ENCODE data around the gene BAG5. TPM values are rescaled to one million over a fixed set of nuclear protein-coding genes. Genes with fewer than 3 reads are reported as not detected.

Gene BAG5
- total RNA-seq, 2 experiments from 2014 or later, result 23.2 to 23.8 TPM

DNA sequence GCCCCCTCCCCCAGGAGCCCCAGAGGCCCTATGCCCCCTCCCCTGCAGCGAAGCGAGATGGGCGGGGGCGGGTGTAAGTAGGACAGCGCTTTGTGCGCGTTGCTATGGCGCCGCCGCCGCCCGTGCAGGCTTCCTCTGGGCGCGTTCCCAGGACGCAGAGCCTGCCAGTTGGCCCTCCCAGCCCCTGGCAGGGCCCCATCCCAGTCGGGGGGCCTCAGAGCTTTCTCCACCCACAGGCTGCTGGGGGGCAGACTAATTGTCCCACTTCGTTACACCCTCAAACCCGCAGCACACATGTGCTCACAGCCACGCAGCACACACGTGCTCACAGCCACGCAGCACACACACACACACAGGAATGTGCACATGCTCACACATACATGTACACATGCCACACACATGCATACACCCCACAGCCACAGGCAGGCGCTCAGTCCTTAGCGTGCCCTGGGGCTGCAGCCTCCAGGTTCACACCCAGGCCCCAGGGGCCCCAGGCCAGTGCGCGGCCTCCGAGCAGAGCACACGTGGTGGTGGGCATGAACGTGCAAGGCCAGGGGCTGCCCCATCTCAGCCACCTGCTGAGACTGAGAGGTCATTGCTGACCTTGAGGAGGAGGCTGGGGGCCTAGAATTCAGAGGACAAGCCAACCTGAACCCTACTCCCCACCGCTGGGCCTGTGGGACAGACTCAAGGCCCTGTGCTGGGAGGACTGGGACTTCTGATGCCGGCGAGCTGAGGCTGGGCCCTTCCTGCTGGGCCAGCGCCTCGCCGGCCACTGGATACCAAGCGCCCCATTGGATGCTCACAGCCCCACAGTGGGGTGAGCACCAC is 17.9 kb downstream of the BAG5 start:
- Mint-ChIP-seq H3K9me3 (no peaks in the 10 kb centered on the region), H3K27ac (no peak overlapping the region), H3K27me3 (no peaks in the 10 kb centered on the region), H3K36me3 (no peaks in the 10 kb centered on the region), H3K4me3 (no peak overlapping the region), H3K4me1 (ENCODE audit: low read depth) (no peaks in the 10 kb centered on the region)
- no peak for DNase-seq
- intact Hi-C loops (cut with micrococcal nuclease), result no loop called here
- CTCF ChIA-PET, result interaction anchor here (6.5 kb wide), 1 partner anchor 26 kb away, joined by 63 read pairs; no protein-coding TSS in a partner anchor
- POLR2A ChIA-PET, result no interaction called here

DNA sequence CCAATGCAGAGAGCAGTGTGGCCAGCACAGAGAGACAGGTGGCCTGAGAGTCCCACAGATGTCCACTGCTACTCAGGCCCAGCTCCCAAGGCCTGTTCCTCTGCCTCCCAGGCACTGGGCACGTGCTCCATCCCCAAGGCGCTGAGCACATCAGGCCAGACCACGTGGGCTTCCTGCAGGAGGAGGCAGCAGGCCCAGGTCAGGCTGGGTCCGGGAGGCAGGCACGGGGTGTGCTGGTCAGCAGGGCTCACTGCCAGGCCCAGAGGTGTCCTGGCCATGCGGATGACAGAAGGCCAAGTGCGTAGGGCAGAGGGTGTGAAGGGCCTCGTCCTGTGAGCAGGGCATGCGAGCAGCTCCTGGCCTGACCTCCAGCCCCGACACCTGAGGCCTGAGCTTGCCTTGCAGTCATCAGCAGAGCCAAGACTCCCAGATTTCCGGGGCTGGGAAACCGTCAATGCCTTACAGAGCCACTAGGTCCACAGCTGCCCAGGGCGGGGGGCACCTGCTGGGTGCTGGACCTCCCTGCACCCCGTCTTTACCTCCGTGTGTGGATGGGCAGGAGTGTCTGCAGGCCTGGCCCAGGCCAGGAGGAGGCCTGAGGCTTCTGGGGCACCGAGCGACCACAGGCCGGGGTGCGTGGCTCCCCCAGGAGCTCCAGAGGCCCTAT is 18.6 kb downstream of the BAG5 start:
- intact Hi-C loops (cut with micrococcal nuclease), result no loop called here
- Mint-ChIP-seq H3K4me3 (no peak overlapping the region), H3K4me1 (ENCODE audit: low read depth) (no peaks in the 10 kb centered on the region), H3K36me3 (no peaks in the 10 kb centered on the region), H3K27me3 (no peaks in the 10 kb centered on the region), H3K9me3 (no peaks in the 10 kb centered on the region), H3K27ac (no peak overlapping the region)
- ChIA-PET CTCF (interaction anchor here (6.5 kb wide), 1 partner anchor 25 kb away, joined by 63 read pairs; no protein-coding TSS in a partner anchor), POLR2A (no interaction called here)
- DNase-seq, result no peak

DNA sequence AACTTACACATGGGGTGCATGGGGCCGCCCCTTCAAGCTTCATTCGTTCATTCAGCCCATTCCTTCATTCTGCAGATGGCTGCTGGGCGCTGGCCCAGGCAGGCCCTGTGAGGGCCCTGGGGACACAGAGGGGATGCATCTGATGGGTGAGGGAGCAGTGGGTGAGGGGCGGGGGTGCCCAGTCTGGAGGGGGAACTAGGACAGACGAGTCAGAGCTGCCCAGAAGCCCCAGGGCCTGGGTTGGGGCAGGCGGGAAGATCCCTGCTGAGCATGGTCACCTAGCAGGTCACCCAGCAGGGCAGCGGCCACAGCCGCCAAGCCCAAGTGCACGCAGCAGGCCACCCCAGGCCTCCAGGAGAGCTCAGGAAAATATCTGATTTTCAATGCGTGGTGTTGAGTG is 19.3 kb downstream of the BAG5 start:
- no peak overlapping the region for H3K27ac Mint-ChIP-seq
- DNase-seq, result no peak
- ChIA-PET POLR2A (no interaction called here), CTCF (interaction anchor here (1.0 to 6.5 kb wide), 2 partner anchors 13 to 24 kb away, joined by 3 to 63 read pairs; no protein-coding TSS in a partner anchor)
- intact Hi-C loops (cut with micrococcal nuclease), result no loop called here
- H3K27me3 Mint-ChIP-seq, result no peaks in the 10 kb centered on the region
- H3K9me3 Mint-ChIP-seq, result no peaks in the 10 kb centered on the region
- no peaks in the 10 kb centered on the region for H3K4me1 Mint-ChIP-seq (ENCODE audit: low read depth)
- no peaks in the 10 kb centered on the region for H3K36me3 Mint-ChIP-seq
- H3K4me3 Mint-ChIP-seq, result no peak overlapping the region

DNA sequence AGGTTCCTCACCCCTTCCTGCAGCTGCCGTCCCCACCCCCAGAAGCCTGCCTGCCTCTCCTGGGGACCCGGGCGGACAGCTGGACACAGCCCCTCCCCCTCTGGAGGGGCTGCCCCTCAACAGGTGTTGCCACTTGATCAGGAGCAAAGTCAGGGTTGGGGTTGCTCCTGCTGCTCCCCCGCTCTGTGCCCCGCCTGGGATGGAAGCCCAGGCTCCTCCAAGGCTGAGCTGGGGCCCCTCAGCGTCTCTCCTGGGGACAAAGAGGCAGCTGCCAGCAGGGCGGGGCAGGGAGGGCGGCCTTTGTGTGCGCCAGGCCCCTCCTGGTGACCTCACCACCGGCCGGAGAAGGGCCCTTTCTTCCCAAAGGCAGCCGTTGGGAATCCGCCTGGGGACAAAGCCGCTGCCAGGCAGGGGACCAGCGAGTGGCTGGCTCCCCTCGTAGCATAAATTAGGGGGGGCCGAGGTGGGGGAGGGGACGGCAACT is 19.8 kb downstream of the BAG5 start:
- intact Hi-C loops (cut with micrococcal nuclease), result no loop called here
- CTCF ChIA-PET, result interaction anchor here (1.0 to 6.5 kb wide), 2 partner anchors 13 to 24 kb away, joined by 3 to 63 read pairs; no protein-coding TSS in a partner anchor

DNA sequence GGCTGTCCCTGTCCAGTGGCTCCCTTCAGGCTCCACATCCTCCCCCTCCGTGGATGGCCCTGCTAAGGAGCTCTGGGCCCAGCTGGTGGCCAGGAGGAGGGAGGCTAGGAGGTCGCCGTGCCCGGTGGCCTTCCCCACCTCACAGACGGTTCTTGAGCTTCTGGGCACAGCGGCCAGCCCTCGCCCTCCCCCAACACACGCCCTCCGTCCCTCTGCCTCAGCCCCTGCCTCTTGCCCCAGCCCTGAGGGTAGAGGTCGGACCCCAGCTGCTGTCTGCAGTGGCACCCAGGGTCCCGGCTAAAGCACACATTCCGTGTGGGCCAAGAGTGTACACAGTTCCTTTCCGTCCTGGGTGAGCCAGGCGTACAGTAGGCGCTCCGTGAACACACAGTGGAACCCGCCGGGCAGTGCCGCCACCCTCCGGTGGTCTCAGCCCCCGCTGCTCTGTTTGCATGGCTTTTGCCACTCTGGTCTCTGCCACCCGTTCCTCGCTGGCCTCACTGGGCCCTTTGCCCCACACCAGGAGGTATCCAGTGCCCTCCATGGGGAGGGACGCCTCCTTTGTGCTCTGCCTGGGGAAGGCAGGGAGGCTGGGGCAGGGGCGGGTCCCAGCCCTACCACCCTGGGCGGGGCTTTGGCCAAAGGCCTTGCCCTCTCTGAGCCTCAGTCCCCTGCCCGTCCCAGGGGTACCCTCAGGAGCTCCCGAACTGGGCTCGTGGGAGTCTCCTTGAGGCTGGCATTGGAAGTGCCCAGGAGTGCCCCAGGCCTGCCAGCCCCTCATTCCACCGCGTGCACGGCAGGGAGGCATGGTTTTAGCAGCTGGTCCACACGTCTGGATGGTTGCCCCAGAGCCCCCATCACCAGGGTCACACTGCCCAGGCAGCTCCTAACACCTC is 20.5 kb downstream of the BAG5 start:
- Mint-ChIP-seq H3K4me1 (ENCODE audit: low read depth) (no peaks in the 10 kb centered on the region), H3K9me3 (no peaks in the 10 kb centered on the region), H3K27me3 (no peaks in the 10 kb centered on the region), H3K4me3 (no peak overlapping the region), H3K36me3 (no peaks in the 10 kb centered on the region), H3K27ac (no peak overlapping the region)
- POLR2A ChIA-PET, result no interaction called here
- CTCF ChIA-PET, result interaction anchor here (1.0 kb wide), 1 partner anchor 12 kb away, joined by 3 read pairs; no protein-coding TSS in a partner anchor
- intact Hi-C loops (cut with micrococcal nuclease), result no loop called here
- no peak for DNase-seq

More for the DNA sequence above, 19.8 kb downstream of the BAG5 start:
- POLR2A ChIA-PET, result no interaction called here
- no peak for DNase-seq
- Mint-ChIP-seq H3K36me3 (no peaks in the 10 kb centered on the region), H3K27me3 (no peaks in the 10 kb centered on the region), H3K4me3 (no peak overlapping the region), H3K27ac (no peak overlapping the region), H3K9me3 (no peaks in the 10 kb centered on the region), H3K4me1 (ENCODE audit: low read depth) (no peaks in the 10 kb centered on the region)

DNA sequence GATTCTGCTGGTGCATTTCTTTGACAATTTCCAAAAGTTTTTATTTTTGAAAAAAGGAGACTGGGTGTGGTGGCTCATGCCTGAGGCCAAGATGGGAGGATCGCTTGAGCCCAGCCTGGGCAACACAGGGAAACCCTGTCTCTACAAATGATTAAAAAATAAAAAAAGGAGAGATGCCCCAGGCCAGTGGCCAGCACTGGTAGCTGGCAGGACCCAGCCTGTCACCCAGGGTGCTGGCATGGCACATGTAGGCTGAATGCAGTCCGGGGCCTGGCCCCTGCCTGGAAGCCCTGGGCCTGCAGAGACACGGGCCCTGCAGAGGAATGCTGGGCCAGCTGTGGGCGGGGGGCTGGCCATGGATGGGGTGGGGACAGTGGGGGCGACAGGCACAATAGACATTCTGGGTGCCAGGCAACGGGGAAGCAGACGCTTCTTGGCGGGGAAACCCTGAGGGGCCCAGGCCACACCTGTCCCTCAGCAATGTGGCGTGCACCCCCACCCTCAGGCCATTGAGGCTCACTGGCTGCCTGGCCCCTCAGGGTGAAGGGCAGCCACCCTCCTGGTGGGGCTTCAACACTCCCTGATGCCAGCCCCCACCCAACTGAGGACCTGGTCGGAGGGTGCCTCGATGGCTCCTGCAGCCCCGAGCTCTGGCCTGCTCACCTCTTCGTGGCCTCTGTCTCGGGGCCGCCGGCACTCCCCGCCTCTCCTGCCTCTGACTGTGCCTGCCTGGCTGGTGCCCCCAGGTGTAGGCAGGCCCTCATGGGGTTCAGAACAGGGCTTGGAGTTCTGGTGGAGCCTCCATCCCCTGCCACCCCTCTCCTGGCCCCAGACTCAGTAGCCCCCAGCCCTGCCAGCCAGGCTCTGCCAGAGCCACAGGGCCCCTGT is 21.4 kb downstream of the BAG5 start:
- ChIA-PET POLR2A (no interaction called here), CTCF (interaction anchor here (0.7 to 0.9 kb wide), 2 partner anchors 19 to 23 kb away, joined by 3 read pairs; no protein-coding TSS in a partner anchor)
- no peaks in the 10 kb centered on the region for H3K9me3 Mint-ChIP-seq
- H3K4me3 Mint-ChIP-seq, result no peak overlapping the region
- H3K27me3 Mint-ChIP-seq, result no peaks in the 10 kb centered on the region
- intact Hi-C loops (cut with micrococcal nuclease), result no loop called here
- no peaks in the 10 kb centered on the region for H3K36me3 Mint-ChIP-seq
- DNase-seq, result no peak
- no peaks in the 10 kb centered on the region for H3K4me1 Mint-ChIP-seq (ENCODE audit: low read depth)
- no peak overlapping the region for H3K27ac Mint-ChIP-seq

DNA sequence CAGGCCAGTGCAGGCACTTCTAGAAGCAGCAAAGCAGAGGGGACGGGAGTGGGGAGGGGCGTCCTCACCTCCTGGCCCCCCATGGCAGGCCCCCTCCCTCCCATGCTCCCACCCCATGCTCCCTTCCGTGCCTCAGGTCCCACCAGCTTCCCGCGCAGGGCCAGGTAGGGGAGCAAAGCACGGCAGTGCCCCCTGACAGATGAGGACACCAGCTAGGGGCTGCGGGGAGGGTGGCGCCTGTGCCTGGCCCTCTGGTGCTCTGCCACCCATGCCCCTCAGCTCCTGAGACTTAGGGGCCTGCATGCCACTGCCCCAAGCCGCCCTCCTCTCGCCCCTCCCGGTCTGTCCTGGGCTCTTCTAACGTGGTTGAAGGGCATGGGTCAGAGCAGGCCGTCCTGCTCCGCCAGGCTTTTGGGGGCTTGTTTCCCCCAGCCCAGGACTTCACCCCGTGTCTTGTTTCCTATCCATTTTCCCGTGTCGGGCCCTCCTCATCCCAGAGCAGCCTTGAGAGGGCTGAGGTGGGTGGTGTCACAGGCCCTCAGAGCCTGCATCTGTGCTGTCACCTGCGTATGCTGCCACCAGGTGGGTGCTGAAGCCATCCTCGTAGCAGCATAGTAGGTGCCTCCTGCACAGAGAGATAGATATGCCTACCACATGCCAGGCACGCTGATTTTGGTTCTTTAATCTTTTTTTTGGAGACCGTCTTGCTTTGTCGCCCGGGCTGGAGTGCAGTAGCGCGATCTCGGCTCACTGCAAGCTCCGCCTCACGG is 23.2 kb downstream of the BAG5 start:
- intact Hi-C loops (cut with micrococcal nuclease), result no loop called here
- H3K4me3 Mint-ChIP-seq, result no peak overlapping the region
- H3K36me3 Mint-ChIP-seq, result no peaks in the 10 kb centered on the region
- ChIA-PET POLR2A (interaction anchor here (1.0 kb wide), 2 partner anchors 12 to 20 kb away, joined by 3 read pairs; no protein-coding TSS in a partner anchor), CTCF (no interaction called here)
- DNase-seq, result no peak
- no peaks in the 10 kb centered on the region for H3K27me3 Mint-ChIP-seq
- H3K27ac Mint-ChIP-seq, result no peak overlapping the region
- H3K4me1 Mint-ChIP-seq (ENCODE audit: low read depth), result no peaks in the 10 kb centered on the region
- H3K9me3 Mint-ChIP-seq, result no peaks in the 10 kb centered on the region

DNA sequence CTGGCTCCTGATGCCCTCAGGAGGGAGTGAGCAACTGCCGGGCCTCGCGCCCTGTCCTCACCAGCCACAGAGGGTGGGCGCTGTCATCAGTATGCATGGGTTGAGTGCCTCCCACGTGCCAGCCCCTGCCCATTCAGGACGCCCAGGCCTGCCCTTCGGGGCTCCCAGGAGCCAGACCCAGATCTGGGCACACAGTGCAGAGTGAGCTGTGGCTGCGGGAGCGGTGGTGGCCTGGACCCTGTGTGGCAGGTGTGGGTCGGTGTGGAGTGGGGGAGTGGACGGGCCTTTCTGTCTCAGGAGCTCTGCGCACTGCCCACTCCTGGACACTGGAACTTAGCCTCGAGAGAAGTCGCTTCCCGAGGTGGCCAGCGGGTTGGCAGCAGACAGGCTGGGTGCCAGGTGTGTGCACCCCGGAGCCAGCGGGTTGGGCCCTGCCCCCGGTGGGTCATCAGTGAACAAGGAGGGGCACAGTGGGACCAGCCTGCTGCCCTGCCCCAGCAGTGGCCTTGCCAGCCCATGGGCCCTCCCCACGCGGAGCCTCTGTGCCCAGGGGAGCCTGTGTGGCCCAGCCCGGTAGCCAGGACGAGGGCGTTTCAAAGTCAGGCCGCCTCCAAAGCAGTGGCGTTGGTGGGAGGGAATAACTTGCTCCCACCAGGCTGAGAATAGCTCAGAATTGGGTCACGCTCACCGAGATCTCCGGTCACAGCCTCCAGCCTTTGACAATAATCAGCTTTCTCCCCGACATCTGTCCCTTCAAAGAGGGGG is 24.0 kb downstream of the BAG5 start:
- no peaks in the 10 kb centered on the region for H3K9me3 Mint-ChIP-seq
- no peak overlapping the region for H3K27ac Mint-ChIP-seq
- ChIA-PET POLR2A (interaction anchor here (1.0 kb wide), 2 partner anchors 11 to 21 kb away, joined by 3 read pairs; no protein-coding TSS in a partner anchor), CTCF (interaction anchor here (1.2 kb wide), 1 partner anchor 19 kb away, joined by 4 read pairs; no protein-coding TSS in a partner anchor)
- H3K27me3 Mint-ChIP-seq, result no peaks in the 10 kb centered on the region
- no peak overlapping the region for H3K4me3 Mint-ChIP-seq
- intact Hi-C loops (cut with micrococcal nuclease), result no loop called here
- no peaks in the 10 kb centered on the region for H3K4me1 Mint-ChIP-seq (ENCODE audit: low read depth)
- no peaks in the 10 kb centered on the region for H3K36me3 Mint-ChIP-seq
- no peak for DNase-seq

DNA sequence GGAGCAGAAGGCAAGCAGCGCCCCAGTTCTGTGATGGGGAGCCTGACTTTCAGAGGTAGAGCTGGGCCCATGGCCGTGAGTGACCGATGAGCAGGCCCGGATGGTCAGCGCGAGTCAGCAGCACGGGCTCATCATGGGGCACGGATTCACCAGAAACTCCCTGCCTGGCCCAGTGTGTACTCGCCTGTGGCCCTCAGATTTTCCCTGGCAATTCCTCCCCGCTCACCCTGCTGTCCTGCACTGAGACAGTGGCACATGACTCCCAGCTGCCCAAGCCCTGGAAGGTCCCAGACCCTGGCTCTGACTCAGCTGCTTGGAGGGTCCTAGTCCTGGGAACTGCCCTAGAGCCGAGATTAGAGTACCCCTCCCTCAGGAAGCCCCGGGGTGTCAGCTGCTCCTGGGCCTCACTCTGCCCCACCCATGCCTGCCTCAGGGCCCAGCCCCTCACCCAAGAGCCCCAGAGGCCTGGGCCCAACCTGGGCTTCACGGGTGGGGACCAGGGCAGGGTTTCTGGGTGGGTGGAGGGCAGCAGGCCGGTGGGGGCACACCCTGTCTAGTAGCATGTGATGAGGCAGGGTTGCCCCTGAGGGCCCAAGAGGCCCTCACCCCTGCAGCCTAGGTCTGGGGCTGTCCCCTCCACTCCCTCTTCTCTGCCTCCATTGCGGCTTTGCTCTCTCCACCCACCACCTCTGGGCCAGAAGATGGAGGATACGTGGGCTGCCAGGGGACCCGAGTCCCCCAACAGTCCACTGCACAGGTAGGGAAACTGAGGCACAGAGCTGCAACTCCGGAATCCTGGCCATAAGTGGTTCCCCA is 25.1 kb downstream of the BAG5 start:
- no peak overlapping the region for H3K4me3 Mint-ChIP-seq
- H3K4me1 Mint-ChIP-seq (ENCODE audit: low read depth), result no peaks in the 10 kb centered on the region
- no peaks in the 10 kb centered on the region for H3K9me3 Mint-ChIP-seq
- DNase-seq, result no peak
- intact Hi-C loops (cut with micrococcal nuclease), result no loop called here
- no peaks in the 10 kb centered on the region for H3K27me3 Mint-ChIP-seq
- H3K27ac Mint-ChIP-seq, result no peak overlapping the region
- ChIA-PET CTCF (interaction anchor here (1.0 to 1.2 kb wide), 3 partner anchors 9 to 38 kb away, joined by 4 to 5 read pairs (median 4); no protein-coding TSS in a partner anchor), POLR2A (no interaction called here)
- no peaks in the 10 kb centered on the region for H3K36me3 Mint-ChIP-seq
